WERI-Rb-1 (cell line): ENCODE data around the gene FXYD5.

Experiments used
- DNase-seq: peaks from one replicate; pipeline ENCODE4 v3.0.0-alpha.2; 2020
- H3K27ac ChIP-seq: fragments of 250-450 bp; sonication (Bioruptor Pico); 2 replicates; pipeline ENCODE4 v1.5.1; 2020; ENCODE audit warnings: mild to moderate bottlenecking, moderate library complexity
- H3K27me3 ChIP-seq: fragments of 250-450 bp; sonication (Bioruptor Pico); 2 replicates; pipeline ENCODE4 v1.5.1; 2021; ENCODE audit warnings: mild to moderate bottlenecking, low read depth, moderate library complexity; ENCODE audit not compliant: insufficient read depth, severe bottlenecking
- H3K36me3 ChIP-seq: fragments of 250-450 bp; sonication (Bioruptor Pico); 2 replicates; pipeline ENCODE4 v1.5.1; 2020; ENCODE audit warnings: mild to moderate bottlenecking, moderate library complexity
- H3K4me3 ChIP-seq: 2 replicates; pipeline ENCODE4 v1.5.1; 2011; ENCODE audit warnings: low read depth, mild to moderate bottlenecking, control low read depth, low read length
- H3K9me3 ChIP-seq: fragments of 250-450 bp; sonication (Bioruptor Pico); 2 replicates; pipeline ENCODE4 v1.5.1; 2021; ENCODE audit warnings: mild to moderate bottlenecking, moderate library complexity; ENCODE audit not compliant: severe bottlenecking
- TF ChIP-seq, protein P1 (sequence below): IDR thresholded peaks from 2 replicates; pipeline ENCODE4 v1.5.1; 2011; ENCODE audit warnings: low read depth, mild to moderate bottlenecking, control low read depth, inconsistent platforms, low read length

FXYD5 gene

DNA sequence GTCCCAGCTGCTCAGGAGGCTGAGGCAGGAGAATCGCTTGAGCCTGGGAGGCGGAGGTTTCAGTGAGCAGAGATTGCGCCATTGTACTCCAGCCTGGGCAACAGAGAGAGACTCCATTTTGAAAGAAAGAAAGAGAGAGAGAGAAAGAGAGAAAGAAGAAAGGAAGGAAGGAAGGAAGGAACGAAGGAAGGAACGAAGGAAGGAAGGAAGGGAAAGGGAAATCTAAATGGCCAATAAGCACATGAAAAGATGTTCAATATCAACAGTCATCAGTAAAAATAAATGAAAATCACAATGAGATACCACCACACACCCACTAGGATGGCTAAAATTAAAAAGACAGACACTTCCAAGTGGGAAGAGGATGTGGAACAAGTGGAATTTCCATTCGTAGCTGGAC is 19.7 kb downstream of the FXYD5 start:
- H3K9me3 ChIP-seq, result no peaks in the 10 kb centered on the region
- no peaks in the 10 kb centered on the region for H3K36me3 ChIP-seq
- no peak overlapping the region for H3K27ac ChIP-seq
- DNase-seq, result no peak
- TF ChIP-seq, protein P1, sequence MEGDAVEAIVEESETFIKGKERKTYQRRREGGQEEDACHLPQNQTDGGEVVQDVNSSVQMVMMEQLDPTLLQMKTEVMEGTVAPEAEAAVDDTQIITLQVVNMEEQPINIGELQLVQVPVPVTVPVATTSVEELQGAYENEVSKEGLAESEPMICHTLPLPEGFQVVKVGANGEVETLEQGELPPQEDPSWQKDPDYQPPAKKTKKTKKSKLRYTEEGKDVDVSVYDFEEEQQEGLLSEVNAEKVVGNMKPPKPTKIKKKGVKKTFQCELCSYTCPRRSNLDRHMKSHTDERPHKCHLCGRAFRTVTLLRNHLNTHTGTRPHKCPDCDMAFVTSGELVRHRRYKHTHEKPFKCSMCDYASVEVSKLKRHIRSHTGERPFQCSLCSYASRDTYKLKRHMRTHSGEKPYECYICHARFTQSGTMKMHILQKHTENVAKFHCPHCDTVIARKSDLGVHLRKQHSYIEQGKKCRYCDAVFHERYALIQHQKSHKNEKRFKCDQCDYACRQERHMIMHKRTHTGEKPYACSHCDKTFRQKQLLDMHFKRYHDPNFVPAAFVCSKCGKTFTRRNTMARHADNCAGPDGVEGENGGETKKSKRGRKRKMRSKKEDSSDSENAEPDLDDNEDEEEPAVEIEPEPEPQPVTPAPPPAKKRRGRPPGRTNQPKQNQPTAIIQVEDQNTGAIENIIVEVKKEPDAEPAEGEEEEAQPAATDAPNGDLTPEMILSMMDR, result no peak
- no peak overlapping the region for H3K4me3 ChIP-seq
- no peaks in the 10 kb centered on the region for H3K27me3 ChIP-seq

DNA sequence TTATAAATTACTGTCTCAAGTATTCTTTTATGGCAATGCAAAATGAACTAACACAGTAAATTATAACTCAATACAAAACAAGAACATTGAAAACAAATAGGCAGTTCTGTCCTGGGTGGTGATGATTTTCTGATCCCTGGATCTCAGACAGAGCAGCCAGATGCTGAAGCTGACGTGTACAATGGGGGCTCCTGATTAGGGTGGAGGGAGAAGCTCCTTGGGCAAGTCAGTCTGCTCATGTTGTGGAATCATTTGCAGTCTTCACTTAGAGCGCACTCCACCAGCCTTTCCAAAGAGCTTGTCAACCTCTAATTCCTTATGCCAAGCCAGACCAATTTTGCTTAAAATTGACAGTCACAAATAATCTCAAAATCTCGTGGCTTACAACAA is 21.6 kb downstream of the FXYD5 start:
- TF ChIP-seq, protein P1, result no peak
- Histone ChIP-seq H3K27me3 (no peaks in the 10 kb centered on the region), H3K36me3 (no peaks in the 10 kb centered on the region), H3K9me3 (no peaks in the 10 kb centered on the region), H3K27ac (no peak overlapping the region), H3K4me3 (no peak overlapping the region)
- no peak for DNase-seq

DNA sequence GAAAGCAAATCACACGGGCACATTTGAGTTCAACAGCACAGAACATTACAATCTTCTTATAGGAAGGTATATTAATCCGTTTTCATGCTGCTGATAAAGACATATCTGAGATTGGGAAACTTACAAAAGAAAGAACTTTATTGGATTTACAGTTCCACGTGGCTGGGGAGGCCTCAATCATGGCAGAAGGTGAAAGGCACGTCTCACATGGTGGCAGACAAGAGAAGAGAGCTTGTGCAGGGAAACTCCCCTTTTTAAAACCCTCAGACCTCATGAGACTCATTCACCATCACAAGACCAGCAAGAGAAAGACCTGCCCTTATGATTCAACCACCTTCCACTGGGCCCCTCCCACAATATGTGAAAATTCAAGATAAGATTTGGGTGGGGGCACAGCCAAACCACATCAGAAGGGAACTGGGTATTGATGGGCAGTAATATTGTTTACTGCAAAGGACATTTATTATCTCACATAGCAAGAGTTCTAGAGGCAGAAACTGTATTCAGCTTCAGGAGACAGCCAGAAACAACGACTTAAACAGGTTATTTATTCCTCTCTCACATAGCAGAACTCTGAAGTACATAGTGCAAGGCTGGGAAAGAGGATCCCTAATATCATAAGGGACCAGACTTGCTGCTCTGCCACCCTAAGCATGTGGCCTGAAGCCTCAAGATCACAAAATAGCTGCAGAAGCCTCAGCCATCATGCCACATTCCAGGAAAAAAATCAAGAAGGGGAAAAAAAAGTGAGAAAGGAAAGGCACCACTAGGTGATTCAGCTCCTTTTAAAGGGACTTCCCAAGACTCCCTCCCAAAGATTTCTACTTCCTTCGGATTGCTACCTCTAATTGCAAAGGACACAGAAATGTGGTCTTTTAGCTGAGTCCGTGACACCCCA is 23.1 kb downstream of the FXYD5 start:
- DNase-seq, result no peak
- H3K36me3 ChIP-seq, result no peaks in the 10 kb centered on the region
- H3K9me3 ChIP-seq, result no peaks in the 10 kb centered on the region
- no peak overlapping the region for H3K4me3 ChIP-seq
- TF ChIP-seq, protein P1, result no peak
- no peaks in the 10 kb centered on the region for H3K27me3 ChIP-seq
- H3K27ac ChIP-seq, result no peak overlapping the region

DNA sequence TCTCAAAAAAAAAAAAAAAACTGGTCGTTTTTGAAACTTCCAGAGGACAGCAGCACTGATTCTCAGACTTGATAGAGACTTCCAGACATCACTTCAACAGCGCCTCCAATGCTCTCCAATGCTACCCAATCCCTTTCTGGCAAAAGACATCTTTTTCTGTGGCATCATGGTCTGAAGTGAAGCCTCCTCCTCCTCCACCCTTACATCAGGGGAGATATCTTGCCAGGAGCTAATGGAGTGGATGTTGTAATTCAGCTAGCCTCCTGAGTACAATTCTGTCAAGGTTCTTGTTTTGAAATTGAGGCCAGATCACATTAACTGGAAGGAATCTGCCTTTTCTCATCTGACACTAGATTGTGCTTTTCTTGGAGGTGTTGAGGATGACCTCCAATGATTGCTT is 24.2 kb downstream of the FXYD5 start:
- DNase-seq, result no peak
- Histone ChIP-seq H3K36me3 (no peaks in the 10 kb centered on the region), H3K27me3 (no peaks in the 10 kb centered on the region), H3K9me3 (no peaks in the 10 kb centered on the region), H3K27ac (no peak overlapping the region), H3K4me3 (no peak overlapping the region)
- TF ChIP-seq, protein P1, result no peak

DNA sequence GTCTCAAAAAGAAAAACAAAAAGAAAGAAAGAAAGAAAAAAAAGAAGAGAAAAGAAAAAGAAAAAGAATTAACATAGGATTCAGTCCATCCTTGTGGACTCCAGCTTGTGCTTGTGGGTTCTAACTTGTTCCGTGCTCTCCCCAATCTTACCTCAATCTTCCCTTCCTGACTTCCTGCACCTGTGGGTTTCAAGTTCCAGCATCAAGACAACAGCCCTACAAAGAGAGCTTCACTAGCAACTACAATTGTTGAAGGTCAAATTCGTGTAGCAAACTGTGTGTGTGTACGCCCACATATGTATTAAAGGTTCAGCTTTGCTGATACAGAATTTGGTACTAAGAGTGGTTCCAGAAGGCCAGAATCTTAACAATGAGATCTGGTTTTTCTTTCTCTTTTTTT is 25.3 kb downstream of the FXYD5 start:
- H3K4me3 ChIP-seq, result no peak overlapping the region
- no peaks in the 10 kb centered on the region for H3K27me3 ChIP-seq
- H3K36me3 ChIP-seq, result no peaks in the 10 kb centered on the region
- DNase-seq, result no peak
- H3K27ac ChIP-seq, result no peak overlapping the region
- H3K9me3 ChIP-seq, result no peaks in the 10 kb centered on the region
- TF ChIP-seq, protein P1, result no peak

DNA sequence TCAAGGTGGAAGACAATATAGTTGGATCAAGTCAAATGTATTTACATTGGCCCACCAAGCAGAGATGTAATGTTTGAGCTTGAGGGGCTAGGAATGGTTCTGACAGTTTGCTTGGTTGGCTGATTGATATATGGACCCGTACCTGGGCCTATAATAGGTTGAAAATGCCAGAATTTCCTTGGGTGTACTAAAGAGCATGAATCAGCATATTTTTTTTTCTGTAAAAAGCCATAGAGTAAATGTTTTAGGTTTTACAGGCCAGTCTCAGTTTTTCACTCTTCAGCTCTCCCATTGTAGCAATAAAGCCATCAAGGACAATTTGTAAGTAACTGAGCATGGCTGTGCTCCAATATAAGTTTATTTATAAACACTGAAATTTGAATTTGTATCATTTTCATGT is 26.9 kb downstream of the FXYD5 start:
- Histone ChIP-seq H3K4me3 (no peak overlapping the region), H3K9me3 (no peaks in the 10 kb centered on the region), H3K36me3 (no peaks in the 10 kb centered on the region), H3K27ac (no peak overlapping the region), H3K27me3 (no peaks in the 10 kb centered on the region)
- TF ChIP-seq, protein P1, result no peak
- DNase-seq, result no peak
